Eye (tissue), 1 donor: ENCODE measurements around the gene SURF4.

Experiments used
- DNase-seq: peaks from one replicate; pipeline ENCODE4 v3.0.0-alpha.2; 2015

SURF4 gene

DNA sequence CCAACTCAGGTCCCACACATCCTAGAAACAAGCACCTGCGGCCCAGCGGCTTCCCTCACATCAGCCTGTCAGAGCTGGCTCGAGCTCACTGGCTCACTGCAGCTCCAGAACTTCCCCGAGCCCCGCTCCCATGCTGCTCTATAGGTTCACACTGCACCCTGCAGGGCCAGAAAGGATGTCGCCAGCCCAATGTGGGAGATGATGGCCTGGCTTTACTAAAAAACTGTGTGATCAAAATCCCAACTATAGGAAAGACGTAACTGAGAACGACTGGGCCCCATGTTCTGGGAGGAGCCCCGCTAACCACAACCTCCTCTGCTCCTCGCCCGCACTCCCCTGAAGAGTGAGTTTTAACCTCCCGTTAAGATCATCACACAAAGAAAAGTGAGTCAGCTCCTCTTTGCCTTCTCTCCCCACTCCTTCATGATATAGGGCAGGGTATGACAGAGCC is 4.6 kb downstream of the SURF4 start:
- no peak for DNase-seq

GRCh38 chr9:133370685-133371084 is 5.2 kb downstream of the SURF4 start:
- DNase-seq, result no peak

DNA sequence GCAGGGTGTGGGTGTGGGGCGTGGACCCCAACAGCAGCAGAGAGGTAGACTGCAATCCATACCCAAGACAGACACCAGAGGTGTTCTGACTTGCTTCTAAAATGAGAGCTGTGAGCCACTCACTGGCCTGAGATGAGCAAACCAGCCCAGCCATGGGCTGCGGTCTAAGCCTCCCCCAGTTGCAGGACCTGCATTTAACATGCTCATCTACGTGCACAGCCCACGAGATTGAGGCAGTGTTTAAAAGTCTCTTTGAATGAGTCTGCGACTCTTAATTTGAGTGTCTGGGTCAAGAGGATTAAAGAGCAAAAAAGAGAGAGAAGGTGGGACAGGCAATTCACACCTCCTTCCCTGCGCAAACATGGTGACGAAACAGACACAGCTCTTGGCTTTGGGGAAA is 5.9 kb downstream of the SURF4 start:
- no peak for DNase-seq

GRCh38 chr9:133369422-133369821 is 6.4 kb downstream of the SURF4 start:
- DNase-seq, result no peak

- no peak for DNase-seq
Measured at GRCh38 chr9:133368249-133368881, 7.5 kb downstream of the SURF4 start.

DNA sequence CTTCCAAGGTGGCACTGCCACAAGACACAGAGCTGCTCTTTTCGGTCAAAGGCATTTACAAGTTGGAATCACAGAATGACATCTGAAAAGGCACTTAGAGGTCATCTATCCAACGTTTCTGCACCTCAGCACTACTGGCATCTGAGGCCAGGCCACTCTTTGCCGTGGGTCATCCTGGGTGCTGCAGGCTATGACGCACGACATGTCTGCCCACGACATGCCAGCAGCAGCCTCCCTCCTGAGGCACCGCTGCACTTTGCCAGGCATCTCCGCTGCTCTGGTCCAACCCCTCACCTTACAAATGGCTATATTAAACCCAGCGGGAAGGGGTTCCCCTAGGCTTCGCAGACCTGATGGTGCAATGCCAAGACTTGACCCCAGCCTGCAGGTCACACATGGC is 8.1 kb downstream of the SURF4 start:
- no peak for DNase-seq

DNA sequence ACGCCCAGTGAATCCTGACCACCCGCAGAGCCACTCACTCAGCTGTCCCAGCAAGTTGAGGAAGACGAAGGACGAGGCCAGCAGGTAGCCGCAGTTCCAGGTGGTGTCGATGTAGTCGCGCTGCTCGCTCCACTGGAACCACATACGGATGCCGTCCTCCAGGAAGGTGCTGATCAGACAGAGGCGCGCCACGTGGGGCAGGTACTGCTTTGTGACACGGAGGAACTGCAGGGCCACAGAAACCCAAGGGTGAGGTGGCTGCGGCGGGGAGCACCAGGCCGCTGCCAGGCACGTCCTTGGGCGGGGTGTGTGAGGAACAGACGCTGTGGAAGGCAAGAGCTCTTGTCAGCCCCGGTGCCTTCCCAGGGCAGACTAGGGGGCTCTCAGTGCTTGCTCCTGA is 8.6 kb downstream of the SURF4 start:
- no peak for DNase-seq

DNA sequence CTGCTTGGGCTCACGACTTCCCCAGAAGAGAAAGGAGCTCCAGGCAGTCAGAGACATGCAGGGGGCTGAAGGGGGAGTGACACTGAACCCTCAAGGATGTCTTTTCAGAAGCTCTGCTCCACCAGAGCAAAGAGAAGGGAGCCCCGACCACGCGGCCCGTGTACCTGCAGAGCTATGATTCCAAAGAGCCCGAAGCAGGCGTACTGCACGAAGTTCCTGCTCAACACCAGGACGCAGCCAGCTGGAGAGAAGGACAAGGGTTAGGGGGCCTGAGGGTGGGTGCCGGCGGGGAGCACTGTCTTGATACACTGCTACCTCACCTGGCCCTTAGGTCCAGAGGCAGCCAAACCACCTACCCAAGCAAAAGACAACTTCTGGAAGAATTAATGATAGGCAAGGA is 9.4 kb downstream of the SURF4 start:
- no peak for DNase-seq

DNA sequence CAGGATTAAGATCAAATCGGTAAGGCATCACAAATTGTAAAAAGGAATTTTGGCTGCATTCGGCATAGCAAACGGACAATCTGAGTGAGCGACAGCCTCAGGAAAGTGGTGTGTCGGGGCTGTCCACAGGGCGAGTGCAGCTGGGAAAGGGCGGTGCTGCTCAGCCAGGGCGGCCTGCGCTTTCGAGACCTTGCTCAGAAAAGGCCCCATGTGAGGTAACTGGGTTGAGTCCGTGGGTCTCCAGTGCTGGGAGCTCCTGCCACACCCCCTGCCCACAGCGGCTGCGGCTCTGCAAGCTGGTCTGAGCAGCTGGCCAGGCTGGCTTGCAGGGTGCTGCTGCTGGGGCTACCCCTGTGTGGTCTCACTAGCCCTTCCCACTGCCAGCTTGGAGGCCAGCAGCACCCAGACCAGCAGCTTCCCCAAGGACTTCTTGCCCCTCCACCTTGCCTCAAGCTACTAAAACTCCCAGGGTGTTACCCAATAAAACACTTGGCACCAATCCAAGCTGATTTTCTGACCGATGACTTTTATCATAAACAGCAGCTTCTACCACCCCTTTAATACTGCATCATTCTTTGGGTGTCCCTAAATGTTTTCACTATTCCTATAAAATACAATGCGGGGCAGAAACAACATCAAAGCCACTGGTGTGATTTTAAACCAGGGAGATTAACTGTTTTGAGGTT is 13.4 kb downstream of the SURF4 start:
- no peak for DNase-seq

- DNase-seq, result no peak
Measured at GRCh38 chr9:133361507-133362092, 14.3 kb downstream of the SURF4 start.

GRCh38 chr9:133360400-133361393 is 15.2 kb downstream of the SURF4 start:
- no peak for DNase-seq

GRCh38 chr9:133359399-133360175 is 16.3 kb downstream of the SURF4 start:
- DNase-seq, result peak; percentile 34

- no peak for DNase-seq
Measured at GRCh38 chr9:133357656-133358055, 18.2 kb downstream of the SURF4 start.

- peak; percentile 93 for DNase-seq
Measured at GRCh38 chr9:133356391-133357091, 19.3 kb downstream of the SURF4 start, which contains the start of the genes SURF1 and SURF2. SURF1 (minus strand) TSS chr9:133356487; CDS start chr9:133356453, 34 bp downstream. SURF2 (plus strand) TSS chr9:133356550; CDS start chr9:133356593, 43 bp downstream.

DNA sequence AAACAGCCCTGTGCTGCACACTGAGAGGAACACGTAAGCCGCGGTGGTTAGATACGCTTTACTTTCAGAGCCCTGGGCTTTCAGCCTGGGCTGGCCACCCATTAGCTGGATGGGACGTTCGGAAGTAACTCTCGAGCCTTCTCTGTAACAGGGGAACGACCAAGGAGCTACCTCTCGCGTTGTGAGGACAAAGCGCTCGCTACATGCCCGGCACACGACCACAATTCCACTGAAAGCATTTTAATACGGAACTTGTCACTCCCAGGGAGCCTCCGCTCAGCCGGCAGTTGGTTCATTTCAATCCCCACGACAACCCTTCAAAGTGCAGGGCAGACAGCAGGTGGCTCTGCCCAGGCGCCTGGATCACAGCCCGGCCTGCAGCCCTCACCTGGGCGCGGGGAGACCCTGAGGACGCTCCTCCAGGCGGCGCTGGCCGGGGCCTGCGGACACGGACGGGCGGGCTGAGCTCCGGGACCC is 19.9 kb downstream of the SURF4 start:
- peak; percentile 35 for DNase-seq

DNA sequence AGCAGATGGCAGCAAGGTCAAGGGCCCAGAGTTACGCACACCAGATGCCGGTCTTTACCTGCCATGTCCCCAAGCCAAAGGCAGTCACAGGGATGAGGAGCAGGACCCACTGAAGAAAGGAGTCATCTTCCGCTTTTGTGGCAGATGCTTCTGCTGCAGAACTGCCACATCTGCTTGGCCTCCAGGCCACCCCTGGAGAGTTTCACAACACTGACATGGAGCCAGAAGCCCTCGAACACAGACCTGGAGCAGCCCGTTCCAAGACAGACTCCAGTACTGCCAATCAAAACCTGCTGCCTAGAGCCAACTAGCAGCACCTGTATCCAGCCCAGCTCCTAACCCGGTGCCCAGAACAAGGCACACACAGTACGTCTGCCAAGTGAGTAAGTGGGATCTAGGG is 21.1 kb downstream of the SURF4 start:
- no peak for DNase-seq

DNA sequence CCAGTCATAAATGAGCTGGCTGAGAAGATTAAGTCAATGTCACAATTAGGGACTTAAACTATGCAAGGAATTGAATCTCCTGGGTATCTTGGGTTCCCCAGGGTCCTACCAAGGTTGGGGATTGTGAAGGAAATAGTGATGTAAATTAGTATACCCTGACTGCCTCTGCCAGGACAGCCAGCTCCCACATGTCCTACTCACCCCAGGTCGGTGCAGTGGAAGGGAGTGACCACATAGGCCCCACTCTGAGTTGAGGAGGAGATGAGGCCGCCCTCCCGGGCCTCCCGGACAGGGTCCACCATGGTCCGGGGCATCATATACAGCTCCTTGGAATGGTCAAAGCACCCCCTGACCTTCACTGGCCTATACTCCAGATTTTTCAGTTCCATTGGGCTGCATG is 22.3 kb downstream of the SURF4 start:
- DNase-seq, result no peak

DNA sequence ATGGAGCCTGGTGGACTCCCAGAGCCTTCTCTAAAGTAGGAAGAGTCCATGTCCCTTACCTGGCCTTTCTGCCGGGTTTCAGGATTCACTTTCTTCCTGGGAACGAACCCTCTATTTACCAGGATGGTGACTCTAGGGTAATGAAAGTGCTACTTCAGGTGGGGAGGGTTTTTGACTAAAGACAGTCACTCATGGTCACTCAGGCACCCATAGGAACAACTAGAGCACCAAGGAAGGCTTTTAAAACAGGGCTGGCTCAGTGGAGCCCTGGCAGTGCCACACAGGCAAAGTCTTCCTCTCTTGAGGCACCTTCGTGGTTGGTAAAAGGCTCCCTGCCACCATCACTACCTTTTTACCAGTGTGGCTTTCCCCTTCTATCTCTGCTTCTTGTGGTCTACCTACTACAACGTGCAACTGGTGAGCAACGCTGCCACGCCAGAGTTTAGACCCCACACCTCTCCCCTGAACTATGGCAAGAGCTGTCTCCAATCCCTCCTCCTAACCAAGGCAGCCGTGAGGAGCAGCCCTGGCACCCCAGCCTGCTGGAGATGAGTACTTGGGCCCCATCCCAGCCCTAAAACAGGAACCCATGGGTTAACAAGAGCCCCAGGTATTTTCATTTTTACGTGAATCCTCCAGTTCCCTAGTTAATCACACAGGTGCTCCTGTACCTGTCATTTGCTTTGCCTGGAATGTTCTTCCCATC is 23.1 kb downstream of the SURF4 start:
- DNase-seq, result no peak

- peak; percentile 30 for DNase-seq
Measured at GRCh38 chr9:133351908-133352634, 23.8 kb downstream of the SURF4 start.

- DNase-seq, result no peak
Measured at GRCh38 chr9:133351526-133351907, 24.3 kb downstream of the SURF4 start.
